Posterior cingulate gyrus (tissue), 11 donors: ENCODE results near the gene CTNNA2.

Experiments
- DNase-seq, 10 donors: peaks; one replicate each; pipeline versions ENCODE4 v3.0.0 to v3.0.0-alpha.2; 2020 to 2021; ENCODE audit warnings: mixed read lengths in 3 of 10
- intact Hi-C: fragments of 100-400 bp; cut with DNase I; formaldehyde crosslinking; loops from one replicate; pipeline ENCODE4 v1.15.1; 2023

Gene CTNNA2

DNA sequence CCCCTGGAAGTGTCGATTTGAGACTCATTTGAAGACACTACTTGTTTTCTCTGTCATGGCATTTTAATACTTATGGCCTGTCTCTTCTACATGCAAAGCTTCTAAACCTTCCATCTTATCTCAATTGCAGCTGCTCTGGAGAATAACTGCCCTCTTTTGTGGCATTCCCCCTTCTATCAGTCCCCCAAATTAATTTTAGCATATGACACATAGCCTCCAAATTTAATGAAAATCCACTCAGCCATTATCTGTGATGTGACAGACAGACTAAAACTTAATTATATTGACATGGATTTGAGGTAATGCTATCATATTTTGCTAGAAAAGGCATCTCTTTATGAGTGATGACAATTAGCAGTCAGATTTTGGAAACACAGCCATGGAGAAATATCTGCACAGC, 720.5 kb downstream of the CTNNA2 start:
- intact Hi-C loops = loop anchor here (10.0 kb wide), 1 partner anchor 159 kb away; no protein-coding TSS in a partner anchor
- DNase-seq = no peak

DNA sequence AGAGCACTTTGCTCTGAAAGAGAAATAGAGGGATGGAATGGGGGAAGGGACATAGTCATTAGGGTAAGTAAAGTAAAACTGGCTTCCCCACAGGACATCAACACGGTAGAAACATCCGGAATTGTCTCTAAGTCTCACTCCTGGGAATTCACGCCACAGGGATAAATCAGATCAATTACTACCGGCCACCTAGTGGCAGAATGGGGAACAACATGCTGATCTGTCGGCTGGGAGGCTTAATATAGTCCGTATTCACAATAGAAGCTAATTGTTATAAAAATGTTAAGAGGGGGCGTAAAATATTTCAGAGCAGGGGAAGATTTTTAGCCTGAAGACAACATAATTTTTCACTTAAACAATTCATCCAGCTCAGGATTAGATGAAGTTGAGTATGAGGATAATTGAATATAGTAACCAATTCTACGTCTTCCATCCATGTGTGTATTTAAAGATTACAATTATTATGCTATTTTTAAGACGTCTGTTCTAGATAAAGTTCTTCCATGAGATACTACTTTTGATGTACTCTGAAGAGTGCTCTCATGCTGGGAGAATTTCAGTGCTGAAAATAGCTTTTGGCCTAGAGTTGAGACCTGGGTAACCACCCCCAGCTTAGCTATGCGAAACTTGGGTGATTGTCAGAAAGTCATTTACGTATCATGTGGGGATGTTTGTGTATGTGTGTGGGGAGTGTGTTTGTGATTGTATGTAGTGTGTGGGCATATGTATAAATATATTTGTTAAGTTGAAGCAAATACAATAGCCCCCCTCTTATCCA, 726.0 kb downstream of the CTNNA2 start:
- DNase-seq = peak in 5 of 10 donors; percentile 8 to 63 (median 45)
- intact Hi-C loops = loop anchor here (10.0 kb wide), 1 partner anchor 164 kb away; no protein-coding TSS in a partner anchor

DNA sequence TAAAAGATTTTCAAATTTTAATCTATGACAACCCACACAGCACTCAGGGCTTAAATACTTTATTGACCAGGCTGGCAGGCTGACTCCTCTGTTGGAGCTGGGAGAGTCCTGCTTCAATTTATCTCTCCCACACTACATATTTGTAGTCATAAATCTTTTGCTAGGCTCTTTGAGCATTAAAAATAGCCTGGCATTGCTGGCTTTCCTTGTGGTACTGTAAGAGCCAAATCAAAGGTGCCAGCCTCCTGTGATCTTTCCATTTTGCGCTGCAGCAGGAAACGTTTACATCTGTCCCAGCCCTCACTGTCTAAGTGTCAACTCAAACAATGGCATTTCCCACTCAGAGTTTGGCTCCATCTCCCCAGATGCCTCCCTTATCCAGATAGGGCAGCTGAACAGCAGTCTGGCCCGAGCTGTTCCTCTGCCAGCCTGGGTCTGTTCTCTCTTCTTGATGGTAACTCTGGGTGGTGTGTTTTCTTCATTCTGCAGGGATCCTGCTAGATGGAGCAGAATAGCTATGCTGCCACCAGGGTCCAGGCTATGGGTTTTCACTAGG, 729.6 kb downstream of the CTNNA2 start:
- no peak for DNase-seq
- intact Hi-C loops = no loop called here

DNA sequence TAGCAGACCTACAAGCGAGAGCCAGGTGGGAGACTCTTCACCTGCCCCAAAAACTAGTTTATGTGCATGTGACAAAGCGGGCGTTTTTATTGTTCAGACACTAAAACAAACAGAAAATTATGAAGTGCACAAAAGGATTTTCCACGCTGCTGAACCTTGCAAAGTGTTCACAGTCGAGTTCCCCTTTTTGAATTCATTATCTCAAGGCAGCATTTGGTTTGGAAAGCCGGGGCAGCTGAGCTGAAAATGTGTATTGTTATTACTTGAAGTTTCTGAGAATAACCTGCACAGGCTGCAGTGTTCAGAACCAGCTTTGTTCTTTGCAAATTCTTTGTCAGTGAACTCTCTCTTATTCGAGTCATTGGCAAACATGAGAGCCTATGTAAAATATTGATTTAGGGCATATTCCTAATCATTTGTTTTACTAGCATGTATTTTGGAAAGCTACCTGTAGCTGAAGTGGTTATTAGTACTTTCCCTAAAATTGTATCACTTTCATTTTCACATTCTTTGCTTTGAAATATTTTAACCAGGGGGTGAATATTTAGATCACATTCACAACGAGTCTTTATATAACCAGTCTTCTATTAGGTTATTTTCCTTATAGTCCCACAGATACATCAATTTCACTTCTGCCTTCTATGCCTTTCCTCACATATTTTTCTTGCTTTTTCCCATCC, 732.2 kb downstream of the CTNNA2 start:
- intact Hi-C loops = no loop called here
- DNase-seq = no peak

DNA sequence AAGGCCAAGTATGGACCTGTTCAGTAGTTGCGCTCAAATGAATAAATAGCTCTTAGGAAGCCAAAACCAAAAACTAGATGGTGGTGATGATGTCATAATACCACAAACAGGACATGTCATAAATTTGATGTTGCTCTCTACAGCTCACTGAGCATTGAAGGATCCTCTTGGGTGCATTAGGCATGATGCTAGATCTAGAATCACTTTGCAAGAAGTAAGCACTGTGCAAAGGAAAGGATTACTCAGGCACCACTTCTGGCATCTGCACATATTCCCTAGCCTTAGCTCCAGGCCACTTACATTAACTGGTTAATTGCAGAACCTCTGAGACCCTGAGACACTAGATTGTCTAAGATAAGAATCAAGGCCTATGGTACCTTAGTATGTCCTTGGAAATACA, 733.7 kb downstream of the CTNNA2 start:
- intact Hi-C loops = no loop called here
- no peak for DNase-seq

DNA sequence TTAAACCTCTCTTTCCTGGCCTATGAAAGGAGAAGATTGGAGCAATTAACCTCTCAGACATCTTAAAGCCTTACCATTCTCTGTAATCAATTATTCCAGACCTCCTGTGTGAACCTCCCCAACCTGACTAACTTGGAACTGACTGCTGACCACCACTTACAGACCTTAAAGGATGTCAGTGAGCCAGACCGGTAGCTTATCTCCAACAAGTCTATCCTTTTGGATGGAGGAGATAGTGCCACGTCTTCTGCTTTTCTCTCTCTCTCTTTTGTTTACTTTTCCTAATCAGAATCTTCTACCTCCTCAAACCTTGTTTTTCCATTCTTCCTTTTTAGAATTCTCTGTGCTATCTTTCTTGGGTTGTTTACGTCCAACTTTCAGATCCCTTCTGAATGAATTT, 734.5 kb downstream of the CTNNA2 start:
- DNase-seq = no peak
- intact Hi-C loops = no loop called here

DNA sequence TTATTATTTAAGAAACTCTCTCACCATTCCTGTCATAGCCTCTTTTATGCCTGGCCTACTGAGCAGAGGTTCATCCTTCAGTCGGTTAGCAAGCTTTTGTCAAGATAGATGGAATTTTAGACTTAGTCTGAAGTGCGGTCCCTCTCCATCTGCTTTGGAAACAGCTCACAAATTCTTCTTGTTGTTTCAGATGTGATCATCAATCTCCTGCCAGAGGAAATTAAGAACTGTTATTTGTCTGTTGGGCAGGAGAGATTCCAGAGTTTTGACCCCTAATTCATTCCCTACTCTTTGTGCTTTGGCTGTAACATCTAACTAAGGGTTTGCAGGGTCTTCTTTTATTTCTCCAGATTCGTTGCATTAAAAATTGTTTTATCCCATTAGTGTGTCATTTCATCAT, 735.3 kb downstream of the CTNNA2 start:
- intact Hi-C loops = no loop called here
- no peak for DNase-seq

DNA sequence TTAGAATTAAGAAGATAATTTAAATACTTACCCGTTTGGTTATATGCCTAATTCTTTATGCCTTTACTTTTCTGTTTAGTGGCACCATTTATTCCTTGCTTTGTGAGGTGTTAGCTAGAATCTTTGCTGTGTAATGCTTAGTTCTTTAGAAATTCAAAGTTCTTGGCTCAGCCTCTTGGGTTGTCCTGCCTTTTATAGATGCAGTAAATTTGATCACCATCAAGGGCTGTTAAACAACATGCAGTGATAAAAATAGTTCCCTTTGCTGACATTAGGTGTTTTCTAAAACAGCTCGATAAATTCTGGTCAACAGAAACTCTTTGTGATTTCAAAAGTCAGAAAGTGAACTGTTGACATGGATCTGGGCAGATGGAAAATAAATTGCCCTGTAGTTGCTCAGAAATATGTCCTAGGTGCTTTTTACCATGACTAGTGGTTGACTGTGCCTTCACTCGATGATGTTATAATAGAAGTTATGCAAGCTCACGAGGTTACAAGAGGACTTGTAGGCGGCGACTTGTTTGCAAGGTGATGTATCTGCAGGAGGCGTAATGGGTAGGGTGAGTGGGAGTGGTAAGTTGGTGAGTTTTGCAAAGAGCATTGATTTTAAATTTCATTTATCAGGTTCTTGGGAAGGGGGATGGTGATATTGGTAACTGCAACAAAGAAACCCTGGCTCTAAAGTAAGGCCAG, 739.6 kb downstream of the CTNNA2 start:
- no peak for DNase-seq
- intact Hi-C loops = no loop called here

DNA sequence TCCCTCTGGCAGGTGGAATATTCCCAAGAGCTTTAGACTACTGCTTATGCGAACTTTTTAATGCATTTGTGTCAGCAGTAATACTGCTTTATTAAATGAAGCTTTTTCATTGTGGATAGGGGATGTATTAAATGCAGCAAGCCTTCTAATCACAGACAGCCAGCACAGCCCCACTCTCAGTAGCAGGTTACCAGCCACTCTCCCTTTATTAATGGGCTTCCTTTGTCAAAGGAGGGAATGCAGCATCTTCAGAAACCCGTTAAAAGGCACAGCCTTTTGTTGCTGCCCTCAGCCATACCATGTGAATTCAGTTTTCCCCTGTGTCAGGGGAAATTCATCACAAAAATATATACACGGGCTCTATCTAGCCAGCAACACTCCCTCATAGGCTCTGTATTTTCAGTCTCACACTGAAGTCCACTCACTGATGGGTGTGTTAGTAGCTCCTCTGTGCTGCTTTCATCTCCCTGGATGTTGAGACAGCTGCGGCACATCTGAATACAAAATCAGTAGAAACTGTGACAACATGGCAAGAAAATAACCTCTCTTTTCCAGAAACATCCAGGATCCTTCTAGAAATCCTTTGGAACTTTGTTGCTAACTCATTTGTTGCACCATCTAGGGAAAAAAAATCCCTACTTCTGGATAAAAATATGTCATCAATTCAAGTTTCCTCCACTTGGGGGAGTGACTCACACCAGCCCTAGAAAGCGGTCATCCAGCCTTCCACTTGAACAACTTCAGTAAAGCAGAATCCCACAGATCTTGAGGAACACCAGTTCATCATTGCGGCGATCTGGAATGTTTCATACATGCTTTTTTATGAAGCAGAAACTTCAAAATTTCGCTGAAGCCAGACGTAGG, 743.3 kb downstream of the CTNNA2 start:
- DNase-seq = no peak
- intact Hi-C loops = no loop called here

DNA sequence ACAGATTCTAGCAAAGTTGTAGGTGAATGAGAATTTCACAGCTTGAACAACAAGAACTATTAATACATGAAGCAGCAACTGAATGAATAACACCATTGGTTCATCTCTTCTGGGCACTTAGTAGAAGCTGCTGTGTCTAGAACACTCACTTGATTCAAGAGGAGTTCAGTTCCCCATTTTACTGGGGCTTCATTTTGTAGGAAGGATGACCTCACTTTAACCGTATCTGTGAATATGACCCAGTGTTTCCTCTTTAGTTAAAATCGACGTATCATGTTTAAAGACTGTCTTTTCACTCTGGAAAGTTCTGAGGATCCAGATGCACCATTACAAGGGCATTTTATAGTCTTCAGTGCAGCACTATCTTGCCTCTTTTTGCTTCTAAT, 743.9 kb downstream of the CTNNA2 start:
- intact Hi-C loops = no loop called here
- no peak for DNase-seq

DNA sequence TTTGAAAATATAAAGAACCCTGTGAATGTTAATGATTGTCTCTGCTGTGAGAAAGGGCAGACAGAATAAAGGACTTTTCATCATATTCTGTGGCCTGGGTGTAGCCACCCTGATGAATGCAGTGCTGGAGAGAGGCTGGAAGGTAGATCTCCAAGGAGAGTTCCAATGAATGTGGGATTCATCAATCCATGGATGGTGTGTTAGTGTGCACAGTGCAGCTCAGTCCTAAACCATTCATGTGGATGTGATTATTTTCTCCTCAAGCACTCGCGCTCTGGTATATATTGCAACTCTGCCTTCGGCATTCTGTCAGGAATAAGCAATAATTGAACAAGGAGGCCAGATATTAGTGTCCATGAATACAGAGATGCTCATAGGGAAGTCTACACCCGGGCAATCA, 744.6 kb downstream of the CTNNA2 start:
- no peak for DNase-seq
- intact Hi-C loops = no loop called here

DNA sequence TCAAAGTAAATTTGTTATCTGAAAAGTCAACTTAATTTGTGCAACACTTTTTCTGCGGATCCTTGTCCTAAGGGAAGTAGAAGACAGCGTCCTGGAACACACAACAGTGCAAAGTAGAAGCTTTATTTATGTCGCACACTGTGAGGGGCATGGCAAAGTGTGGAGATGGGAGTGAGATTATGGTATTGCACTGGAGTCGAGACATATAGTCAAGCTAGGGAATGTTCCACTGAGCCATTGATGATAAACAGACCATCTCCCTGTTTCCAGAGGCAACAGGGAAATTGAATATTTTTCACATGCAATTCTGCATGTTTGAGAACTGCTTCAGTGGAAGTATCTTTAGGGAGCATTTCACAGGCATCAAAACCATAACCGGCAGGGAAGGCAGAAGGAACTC, 745.5 kb downstream of the CTNNA2 start:
- no peak for DNase-seq
- intact Hi-C loops = no loop called here

DNA sequence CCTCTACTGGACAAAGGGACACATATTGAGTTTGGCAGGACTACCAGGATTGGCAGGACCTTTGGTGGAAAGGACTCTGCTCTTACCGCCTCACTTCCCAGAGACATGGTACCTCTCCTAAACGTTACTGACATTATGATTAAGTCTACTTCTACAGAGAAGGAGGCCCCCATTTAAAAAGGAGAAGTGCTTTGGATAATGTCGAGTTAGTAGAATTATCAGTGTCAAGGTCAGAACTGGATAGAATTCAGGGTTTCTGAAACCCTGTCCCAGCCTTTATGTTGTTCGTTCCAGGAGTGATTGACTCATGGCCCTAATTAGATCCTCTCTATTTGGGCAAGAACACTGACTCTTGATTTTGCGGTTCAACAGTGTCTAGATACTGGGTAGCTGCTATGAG, 745.9 kb downstream of the CTNNA2 start:
- intact Hi-C loops = no loop called here
- no peak for DNase-seq

DNA sequence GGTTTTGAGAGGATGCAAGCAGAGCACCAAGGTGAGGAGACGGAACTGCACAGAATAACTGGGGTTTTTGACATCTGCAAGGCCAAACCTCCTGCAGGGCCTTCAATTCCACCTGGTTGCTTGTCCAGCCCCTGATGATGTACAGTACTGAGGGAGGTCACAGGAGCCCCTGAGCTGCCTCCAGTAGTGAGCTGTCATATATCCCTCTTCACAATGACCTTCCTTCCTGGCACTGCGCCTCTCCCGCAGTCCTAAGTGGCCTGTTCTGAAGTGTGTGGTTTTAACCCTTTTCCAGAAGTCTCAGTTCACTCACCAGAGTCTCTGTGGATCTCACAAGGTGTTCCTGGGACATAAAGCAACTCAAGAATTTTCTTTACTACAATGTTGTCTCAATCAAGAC, 746.4 kb downstream of the CTNNA2 start:
- DNase-seq = no peak
- intact Hi-C loops = no loop called here

DNA sequence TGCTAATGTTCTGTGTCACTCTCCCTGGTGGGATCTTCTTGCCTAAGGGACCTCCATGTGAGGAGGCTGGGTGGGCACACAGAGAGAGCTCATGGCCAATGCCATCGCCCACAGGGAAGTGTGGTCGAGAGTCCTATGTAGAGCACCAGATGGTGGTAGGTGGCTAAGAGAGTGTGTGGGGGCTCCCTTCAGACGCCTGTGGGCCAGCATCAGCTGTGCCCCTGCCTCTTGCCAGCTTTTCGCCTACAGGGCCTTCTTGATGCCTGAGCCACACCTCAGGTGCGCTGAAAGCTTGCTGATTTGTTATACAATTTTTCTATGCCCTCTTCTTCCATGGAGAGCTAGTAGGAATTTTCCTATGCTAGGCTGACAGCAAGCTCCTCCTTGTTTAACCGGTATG, 753.4 kb downstream of the CTNNA2 start:
- intact Hi-C loops = no loop called here
- peak in 8 of 10 donors; percentile 19 to 90 (median 44) for DNase-seq

DNA sequence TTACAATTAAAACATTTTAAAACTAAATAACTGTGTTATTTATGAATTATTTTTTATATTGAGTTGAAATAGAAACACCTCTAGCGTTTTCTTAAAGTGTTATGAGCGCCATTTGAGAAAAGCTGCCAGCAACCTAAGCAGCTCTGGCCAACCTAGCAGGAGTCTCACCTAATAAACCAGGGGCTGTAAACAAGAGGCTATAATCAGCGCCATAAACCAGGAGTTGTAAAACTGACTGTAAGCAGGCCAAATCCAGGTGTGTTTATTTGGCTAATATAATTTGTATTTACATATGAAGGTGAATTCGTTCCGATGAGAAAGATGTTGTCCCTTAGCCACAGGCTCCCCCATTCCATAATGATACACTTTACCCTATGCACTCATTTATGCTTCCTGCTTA, 757.0 kb downstream of the CTNNA2 start:
- intact Hi-C loops = no loop called here
- DNase-seq = no peak

DNA sequence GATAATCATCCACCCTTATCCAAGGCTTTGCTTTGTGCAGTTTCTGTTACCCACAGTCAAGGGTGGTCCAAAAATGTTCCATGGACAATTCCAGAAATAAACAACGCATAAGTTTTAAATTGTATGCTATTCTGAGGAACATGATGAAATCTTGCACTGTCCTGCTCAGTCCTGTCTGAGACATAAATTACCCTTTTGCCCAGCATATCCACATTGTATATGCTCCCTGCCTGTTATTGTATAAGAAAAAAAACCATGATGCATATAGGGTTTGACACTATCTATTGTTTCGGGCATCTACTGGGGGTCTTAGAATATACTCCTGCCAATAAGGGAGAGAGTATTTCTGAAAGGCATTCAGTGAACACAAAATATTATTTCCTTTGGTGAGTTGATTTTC, 767.7 kb downstream of the CTNNA2 start:
- intact Hi-C loops = no loop called here
- no peak for DNase-seq

DNA sequence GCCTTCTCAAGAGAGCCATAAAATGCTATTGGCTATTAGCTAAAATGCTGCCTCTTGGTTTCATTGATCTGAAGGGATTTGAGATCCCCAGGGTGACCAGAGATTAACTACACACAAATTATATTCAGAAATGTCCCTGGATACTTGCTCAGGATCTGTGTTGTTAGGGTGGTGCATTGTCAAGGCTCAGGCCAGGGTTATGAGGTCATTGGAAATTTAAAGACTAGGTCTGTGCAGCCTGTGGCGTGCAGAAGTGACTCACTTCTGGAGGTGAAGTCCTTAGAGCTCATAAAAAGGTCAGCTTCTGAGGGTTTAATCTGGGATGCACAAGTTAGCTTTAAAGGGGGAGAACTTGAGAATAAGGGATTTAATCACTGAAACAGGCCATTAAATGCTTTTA, 768.2 kb downstream of the CTNNA2 start:
- DNase-seq = no peak
- intact Hi-C loops = no loop called here

DNA sequence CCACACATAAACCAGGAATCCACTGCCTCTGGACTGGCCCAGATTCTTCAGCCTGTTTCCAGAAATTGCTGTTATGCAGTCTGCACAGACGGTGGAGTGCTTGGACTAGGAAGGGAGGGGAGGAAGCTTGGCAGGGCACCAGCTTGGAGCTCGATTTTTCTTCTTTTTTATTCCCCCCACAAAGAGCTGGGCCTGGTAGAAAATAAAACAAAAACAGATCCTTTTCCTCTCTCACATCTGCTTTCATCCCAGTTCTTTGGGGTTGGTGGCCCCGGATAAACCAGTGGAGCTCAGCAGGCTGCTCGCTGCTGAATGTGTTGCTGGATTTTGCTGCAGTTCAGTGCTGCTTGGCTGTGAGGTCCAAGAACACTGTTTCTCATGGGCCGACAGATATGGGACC, 775.7 kb downstream of the CTNNA2 start:
- peak; percentile 58 to 94 (median 73) for DNase-seq
- intact Hi-C loops = loop anchor here (5.0 kb wide), 1 partner anchor 216 kb away; no protein-coding TSS in a partner anchor

DNA sequence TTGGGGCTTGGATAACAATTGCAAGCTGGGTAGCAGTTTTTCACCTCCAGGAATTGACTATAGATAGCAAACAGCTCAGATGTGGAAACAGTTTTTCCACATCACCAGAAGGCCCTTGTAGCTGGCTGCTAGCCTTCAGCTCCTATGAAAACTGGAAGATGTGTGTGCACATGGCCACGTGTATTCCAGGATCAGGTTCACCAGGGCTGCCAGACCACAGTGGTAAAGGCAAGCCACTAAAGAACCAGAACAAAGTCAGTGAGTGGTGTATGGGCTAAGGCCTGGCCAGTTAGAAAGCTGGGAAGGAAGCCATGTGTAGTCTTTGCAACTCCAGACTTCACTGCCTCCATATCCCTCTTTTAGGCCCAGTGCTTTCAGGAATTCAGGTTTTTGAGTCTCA, 778.8 kb downstream of the CTNNA2 start:
- DNase-seq = no peak
- intact Hi-C loops = no loop called here
